GM23338 (cell line): ENCODE measurements around the gene C8A. TPM values are rescaled to one million over a fixed set of nuclear protein-coding genes. Genes with fewer than 3 reads are reported as not detected.

ENCODE experiments used
- ATAC-seq: fragments of 200-7000 bp; cut with Tn5 transposase; 3 replicates; pipeline ENCODE4 v1.9.1; 2020
- DNase-seq: peaks from one replicate; pipeline ENCODE4 v3.0.0-alpha.2; 2015; ENCODE audit warnings: low spot score
- H2AFZ ChIP-seq: fragments of 200-600 bp; sonication (generic); 2 replicates; pipeline ENCODE4 v1.8.0; 2016; ENCODE audit warnings: antibody characterized with exemption, mild to moderate bottlenecking, moderate library complexity
- H3F3A ChIP-seq: fragments of 200-600 bp; sonication (generic); replicated peaks from 2 replicates; pipeline ENCODE4 v1.8.0; 2017; ENCODE audit warnings: antibody characterized with exemption, mixed run types, low read depth
- H3K27ac ChIP-seq: fragments of 200-600 bp; sonication (generic); 2 replicates; pipeline ENCODE4 v1.6.1; 2016; ENCODE audit warnings: low read depth
- H3K27me3 ChIP-seq: fragments of 200-600 bp; sonication (generic); 2 replicates; pipeline ENCODE4 v1.8.0; 2016; ENCODE audit warnings: mild to moderate bottlenecking, mixed run types, moderate library complexity; ENCODE audit not compliant: insufficient read depth
- H3K36me3 ChIP-seq: fragments of 200-600 bp; sonication (generic); 2 replicates; pipeline ENCODE4 v1.8.0; 2016; ENCODE audit warnings: mild to moderate bottlenecking; ENCODE audit not compliant: insufficient read depth
- H3K4me1 ChIP-seq: fragments of 200-600 bp; sonication (generic); 2 replicates; pipeline ENCODE4 v1.8.0; 2016; ENCODE audit warnings: mild to moderate bottlenecking, moderate library complexity; ENCODE audit not compliant: insufficient read depth
- H3K4me2 ChIP-seq: fragments of 200-600 bp; sonication (generic); 2 replicates; pipeline ENCODE4 v1.7.1; 2017; ENCODE audit warnings: mixed run types
- H3K4me3 ChIP-seq: fragments of 200-600 bp; sonication (generic); 2 replicates; pipeline ENCODE4 v1.6.1; 2016; ENCODE audit warnings: mixed run types
- H3K79me2 ChIP-seq: fragments of 200-600 bp; sonication (generic); replicated peaks from 2 replicates; pipeline ENCODE4 v1.8.0; 2017; ENCODE audit warnings: mild to moderate bottlenecking; ENCODE audit not compliant: insufficient read depth
- H3K9me2 ChIP-seq: fragments of 200-600 bp; sonication (generic); 2 replicates; pipeline ENCODE4 v1.8.0; 2017; ENCODE audit not compliant: insufficient read depth
- H4K20me1 ChIP-seq: fragments of 200-600 bp; sonication (generic); replicated peaks from 2 replicates; pipeline ENCODE4 v1.8.0; 2017; ENCODE audit warnings: mild to moderate bottlenecking; ENCODE audit not compliant: insufficient read depth
- H3K27ac Mint-ChIP-seq: 2 replicates; pipeline ENCODE4 v1.8.0; 2020; ENCODE audit warnings: inconsistent platforms, mild to moderate bottlenecking, moderate library complexity, mixed read lengths
- H3K27me3 Mint-ChIP-seq: 3 replicates; pipeline ENCODE4 v1.8.0; 2022; ENCODE audit warnings: low read depth, mild to moderate bottlenecking, moderate library complexity, mixed read lengths, inconsistent platforms; ENCODE audit not compliant: insufficient read depth, poor library complexity
- H3K36me3 Mint-ChIP-seq: 3 replicates; pipeline ENCODE4 v1.8.0; 2021; ENCODE audit warnings: low read depth, mild to moderate bottlenecking, inconsistent platforms, moderate library complexity, mixed read lengths
- H3K4me1 Mint-ChIP-seq: 3 replicates; pipeline ENCODE4 v1.8.0; 2020; ENCODE audit warnings: mild to moderate bottlenecking, inconsistent platforms, mixed read lengths
- H3K4me3 Mint-ChIP-seq: 3 replicates; pipeline ENCODE4 v1.8.0; 2021; ENCODE audit warnings: moderate library complexity, mild to moderate bottlenecking, inconsistent platforms, mixed read lengths
- H3K9me3 Mint-ChIP-seq: 3 replicates; pipeline ENCODE4 v1.8.0; 2020; ENCODE audit warnings: moderate library complexity, mild to moderate bottlenecking, inconsistent platforms, mixed read lengths
- CREB1 ChIP-seq: fragments of 250-450 bp; sonication (Bioruptor Pico); IDR thresholded peaks from 2 replicates; pipeline ENCODE4 v1.5.0; 2020; ENCODE audit warnings: low read depth, mild to moderate bottlenecking, moderate library complexity
- EZH2 ChIP-seq: fragments of 200-600 bp; sonication (generic); IDR thresholded peaks from one replicate; pipeline ENCODE4 v1.8.0; 2017; ENCODE audit warnings: antibody characterized with exemption, mild to moderate bottlenecking, low read depth; ENCODE audit not compliant: unreplicated experiment
- JUNB ChIP-seq: IDR thresholded peaks from one replicate; pipeline ENCODE4 v1.6.1; 2016; ENCODE audit warnings: antibody characterized with exemption; ENCODE audit not compliant: unreplicated experiment
- NANOG ChIP-seq: IDR thresholded peaks from 2 replicates; pipeline ENCODE4 v1.6.1; 2016; ENCODE audit warnings: antibody characterized with exemption, borderline replicate concordance
- ZNF114 ChIP-seq: fragments of 250-450 bp; sonication (Bioruptor Pico); IDR thresholded peaks from 2 replicates; pipeline ENCODE4 v1.5.0; 2020; ENCODE audit warnings: mild to moderate bottlenecking, moderate library complexity
- polyA plus RNA-seq: library from polyadenylated mRNA; unstranded; fragments of >200 nt; fragmentation: Nextera tagmentation; extraction: Ambion mirVana; gene quantifications from 2 replicates; pipeline ENCODE4 v1.2.1, GENCODE V29; 2016
- total RNA-seq: library from RNA; depleted of rRNA; stranded (reverse); fragments of >200 nt; shearing (Covaris generic); gene quantifications from 2 replicates; pipeline ENCODE4 v1.2.3, GENCODE V29; 2014
- TF ChIP-seq, protein P1 (sequence below), 2 experiments: fragments of 200-600 bp in 1 of 2; sonication (generic) in 1 of 2; conservative IDR thresholded peaks; 2 replicates each; pipeline versions ENCODE4 v1.5.1 to v1.6.1; 2016 to 2017; ENCODE audit warnings: antibody characterized with exemption in 2 of 2, low read depth in 2 of 2, mild to moderate bottlenecking in 2 of 2, moderate library complexity in 1 of 2
- TF ChIP-seq, protein P2 (sequence below): IDR thresholded peaks from one replicate; pipeline ENCODE4 v1.6.1; 2018; ENCODE audit warnings: antibody characterized with exemption; ENCODE audit not compliant: unreplicated experiment
- TF ChIP-seq, protein P3 (sequence below): fragments of 250-450 bp; sonication (Bioruptor Pico); IDR thresholded peaks from 2 replicates; pipeline ENCODE4 v1.5.0; 2020; ENCODE audit warnings: mild to moderate bottlenecking, moderate library complexity

Gene C8A
- total and polyA plus RNA-seq, 2 experiments from 2014 or later = not detected

- Mint-ChIP-seq H3K27ac (no peak overlapping the region), H3K27me3 (peaks cover 4% of the 10 kb centered on the region), H3K4me1 (peaks cover 20% of the 10 kb centered on the region), H3K36me3 (no peaks in the 10 kb centered on the region), H3K9me3 (no peaks in the 10 kb centered on the region), H3K4me3 (no peak overlapping the region)
- no peak for TF ChIP-seq ZNF114 (CRISPR knock-in tag)
- no peak for TF ChIP-seq NANOG
- no peak for TF ChIP-seq EZH2
- TF ChIP-seq, protein P1, sequence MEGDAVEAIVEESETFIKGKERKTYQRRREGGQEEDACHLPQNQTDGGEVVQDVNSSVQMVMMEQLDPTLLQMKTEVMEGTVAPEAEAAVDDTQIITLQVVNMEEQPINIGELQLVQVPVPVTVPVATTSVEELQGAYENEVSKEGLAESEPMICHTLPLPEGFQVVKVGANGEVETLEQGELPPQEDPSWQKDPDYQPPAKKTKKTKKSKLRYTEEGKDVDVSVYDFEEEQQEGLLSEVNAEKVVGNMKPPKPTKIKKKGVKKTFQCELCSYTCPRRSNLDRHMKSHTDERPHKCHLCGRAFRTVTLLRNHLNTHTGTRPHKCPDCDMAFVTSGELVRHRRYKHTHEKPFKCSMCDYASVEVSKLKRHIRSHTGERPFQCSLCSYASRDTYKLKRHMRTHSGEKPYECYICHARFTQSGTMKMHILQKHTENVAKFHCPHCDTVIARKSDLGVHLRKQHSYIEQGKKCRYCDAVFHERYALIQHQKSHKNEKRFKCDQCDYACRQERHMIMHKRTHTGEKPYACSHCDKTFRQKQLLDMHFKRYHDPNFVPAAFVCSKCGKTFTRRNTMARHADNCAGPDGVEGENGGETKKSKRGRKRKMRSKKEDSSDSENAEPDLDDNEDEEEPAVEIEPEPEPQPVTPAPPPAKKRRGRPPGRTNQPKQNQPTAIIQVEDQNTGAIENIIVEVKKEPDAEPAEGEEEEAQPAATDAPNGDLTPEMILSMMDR (conservative IDR thresholded peaks at IDR 0.05; ENCODE audit: low read depth in 2 of 2) = no peak
- TF ChIP-seq, protein P2, sequence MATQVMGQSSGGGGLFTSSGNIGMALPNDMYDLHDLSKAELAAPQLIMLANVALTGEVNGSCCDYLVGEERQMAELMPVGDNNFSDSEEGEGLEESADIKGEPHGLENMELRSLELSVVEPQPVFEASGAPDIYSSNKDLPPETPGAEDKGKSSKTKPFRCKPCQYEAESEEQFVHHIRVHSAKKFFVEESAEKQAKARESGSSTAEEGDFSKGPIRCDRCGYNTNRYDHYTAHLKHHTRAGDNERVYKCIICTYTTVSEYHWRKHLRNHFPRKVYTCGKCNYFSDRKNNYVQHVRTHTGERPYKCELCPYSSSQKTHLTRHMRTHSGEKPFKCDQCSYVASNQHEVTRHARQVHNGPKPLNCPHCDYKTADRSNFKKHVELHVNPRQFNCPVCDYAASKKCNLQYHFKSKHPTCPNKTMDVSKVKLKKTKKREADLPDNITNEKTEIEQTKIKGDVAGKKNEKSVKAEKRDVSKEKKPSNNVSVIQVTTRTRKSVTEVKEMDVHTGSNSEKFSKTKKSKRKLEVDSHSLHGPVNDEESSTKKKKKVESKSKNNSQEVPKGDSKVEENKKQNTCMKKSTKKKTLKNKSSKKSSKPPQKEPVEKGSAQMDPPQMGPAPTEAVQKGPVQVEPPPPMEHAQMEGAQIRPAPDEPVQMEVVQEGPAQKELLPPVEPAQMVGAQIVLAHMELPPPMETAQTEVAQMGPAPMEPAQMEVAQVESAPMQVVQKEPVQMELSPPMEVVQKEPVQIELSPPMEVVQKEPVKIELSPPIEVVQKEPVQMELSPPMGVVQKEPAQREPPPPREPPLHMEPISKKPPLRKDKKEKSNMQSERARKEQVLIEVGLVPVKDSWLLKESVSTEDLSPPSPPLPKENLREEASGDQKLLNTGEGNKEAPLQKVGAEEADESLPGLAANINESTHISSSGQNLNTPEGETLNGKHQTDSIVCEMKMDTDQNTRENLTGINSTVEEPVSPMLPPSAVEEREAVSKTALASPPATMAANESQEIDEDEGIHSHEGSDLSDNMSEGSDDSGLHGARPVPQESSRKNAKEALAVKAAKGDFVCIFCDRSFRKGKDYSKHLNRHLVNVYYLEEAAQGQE = no peak
- no peak for TF ChIP-seq JUNB
- TF ChIP-seq, protein P3, sequence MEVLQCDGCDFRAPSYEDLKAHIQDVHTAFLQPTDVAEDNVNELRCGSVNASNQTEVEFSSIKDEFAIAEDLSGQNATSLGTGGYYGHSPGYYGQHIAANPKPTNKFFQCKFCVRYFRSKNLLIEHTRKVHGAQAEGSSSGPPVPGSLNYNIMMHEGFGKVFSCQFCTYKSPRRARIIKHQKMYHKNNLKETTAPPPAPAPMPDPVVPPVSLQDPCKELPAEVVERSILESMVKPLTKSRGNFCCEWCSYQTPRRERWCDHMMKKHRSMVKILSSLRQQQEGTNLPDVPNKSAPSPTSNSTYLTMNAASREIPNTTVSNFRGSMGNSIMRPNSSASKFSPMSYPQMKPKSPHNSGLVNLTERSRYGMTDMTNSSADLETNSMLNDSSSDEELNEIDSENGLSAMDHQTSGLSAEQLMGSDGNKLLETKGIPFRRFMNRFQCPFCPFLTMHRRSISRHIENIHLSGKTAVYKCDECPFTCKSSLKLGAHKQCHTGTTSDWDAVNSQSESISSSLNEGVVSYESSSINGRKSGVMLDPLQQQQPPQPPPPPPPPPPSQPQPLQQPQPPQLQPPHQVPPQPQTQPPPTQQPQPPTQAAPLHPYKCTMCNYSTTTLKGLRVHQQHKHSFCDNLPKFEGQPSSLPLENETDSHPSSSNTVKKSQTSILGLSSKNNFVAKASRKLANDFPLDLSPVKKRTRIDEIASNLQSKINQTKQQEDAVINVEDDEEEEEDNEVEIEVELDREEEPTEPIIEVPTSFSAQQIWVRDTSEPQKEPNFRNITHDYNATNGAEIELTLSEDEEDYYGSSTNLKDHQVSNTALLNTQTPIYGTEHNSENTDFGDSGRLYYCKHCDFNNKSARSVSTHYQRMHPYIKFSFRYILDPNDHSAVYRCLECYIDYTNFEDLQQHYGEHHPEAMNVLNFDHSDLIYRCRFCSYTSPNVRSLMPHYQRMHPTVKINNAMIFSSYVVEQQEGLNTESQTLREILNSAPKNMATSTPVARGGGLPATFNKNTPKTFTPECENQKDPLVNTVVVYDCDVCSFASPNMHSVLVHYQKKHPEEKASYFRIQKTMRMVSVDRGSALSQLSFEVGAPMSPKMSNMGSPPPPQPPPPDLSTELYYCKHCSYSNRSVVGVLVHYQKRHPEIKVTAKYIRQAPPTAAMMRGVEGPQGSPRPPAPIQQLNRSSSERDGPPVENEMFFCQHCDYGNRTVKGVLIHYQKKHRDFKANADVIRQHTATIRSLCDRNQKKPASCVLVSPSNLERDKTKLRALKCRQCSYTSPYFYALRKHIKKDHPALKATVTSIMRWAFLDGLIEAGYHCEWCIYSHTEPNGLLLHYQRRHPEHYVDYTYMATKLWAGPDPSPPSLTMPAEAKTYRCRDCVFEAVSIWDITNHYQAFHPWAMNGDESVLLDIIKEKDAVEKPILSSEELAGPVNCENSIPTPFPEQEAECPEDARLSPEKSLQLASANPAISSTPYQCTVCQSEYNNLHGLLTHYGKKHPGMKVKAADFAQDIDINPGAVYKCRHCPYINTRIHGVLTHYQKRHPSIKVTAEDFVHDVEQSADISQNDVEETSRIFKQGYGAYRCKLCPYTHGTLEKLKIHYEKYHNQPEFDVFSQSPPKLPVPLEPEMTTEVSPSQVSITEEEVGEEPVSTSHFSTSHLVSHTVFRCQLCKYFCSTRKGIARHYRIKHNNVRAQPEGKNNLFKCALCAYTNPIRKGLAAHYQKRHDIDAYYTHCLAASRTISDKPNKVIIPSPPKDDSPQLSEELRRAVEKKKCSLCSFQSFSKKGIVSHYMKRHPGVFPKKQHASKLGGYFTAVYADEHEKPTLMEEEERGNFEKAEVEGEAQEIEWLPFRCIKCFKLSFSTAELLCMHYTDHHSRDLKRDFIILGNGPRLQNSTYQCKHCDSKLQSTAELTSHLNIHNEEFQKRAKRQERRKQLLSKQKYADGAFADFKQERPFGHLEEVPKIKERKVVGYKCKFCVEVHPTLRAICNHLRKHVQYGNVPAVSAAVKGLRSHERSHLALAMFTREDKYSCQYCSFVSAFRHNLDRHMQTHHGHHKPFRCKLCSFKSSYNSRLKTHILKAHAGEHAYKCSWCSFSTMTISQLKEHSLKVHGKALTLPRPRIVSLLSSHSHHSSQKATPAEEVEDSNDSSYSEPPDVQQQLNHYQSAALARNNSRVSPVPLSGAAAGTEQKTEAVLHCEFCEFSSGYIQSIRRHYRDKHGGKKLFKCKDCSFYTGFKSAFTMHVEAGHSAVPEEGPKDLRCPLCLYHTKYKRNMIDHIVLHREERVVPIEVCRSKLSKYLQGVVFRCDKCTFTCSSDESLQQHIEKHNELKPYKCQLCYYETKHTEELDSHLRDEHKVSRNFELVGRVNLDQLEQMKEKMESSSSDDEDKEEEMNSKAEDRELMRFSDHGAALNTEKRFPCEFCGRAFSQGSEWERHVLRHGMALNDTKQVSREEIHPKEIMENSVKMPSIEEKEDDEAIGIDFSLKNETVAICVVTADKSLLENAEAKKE (CRISPR knock-in tag) = no peak
- no peak for TF ChIP-seq CREB1
- no peaks in the 10 kb centered on the region for H3K79me2 ChIP-seq
- no peak for ATAC-seq
- H3K4me3 ChIP-seq = no peak overlapping the region
- DNase-seq = no peak
- H3F3A ChIP-seq = no peaks in the 10 kb centered on the region
- H4K20me1 ChIP-seq = 0 out of 2 replicates have a peak, but pooled peaks cover 4% of the 10 kb centered on the region
- H3K27me3 ChIP-seq = no peaks in the 10 kb centered on the region
- H2AFZ ChIP-seq = no peak overlapping the region
- peaks cover 11% of the 10 kb centered on the region for H3K9me2 ChIP-seq
- no peak overlapping the region for H3K4me2 ChIP-seq
- H3K4me1 ChIP-seq = peaks cover 7% of the 10 kb centered on the region; the same call in 1 of the 2 replicates
- no peaks in the 10 kb centered on the region for H3K36me3 ChIP-seq
- no peak overlapping the region for H3K27ac ChIP-seq
These were observed 30.3 kb upstream of the C8A start for GRCh38 chr1:56824271-56824670.
